HepG2 (cell line): ENCODE measurements around the gene TIMM9. TPM values are rescaled to one million over a fixed set of nuclear protein-coding genes. Genes with fewer than 3 reads are reported as not detected.

Source experiments
- ATAD3A ChIP-seq: sonication (generic); formaldehyde crosslinking; IDR thresholded peaks from 2 replicates; pipeline ENCODE4 v1.4.0; 2020; ENCODE audit warnings: missing genetic modification reagents
- BHLHE40 ChIP-seq: IDR thresholded peaks from 2 replicates; pipeline ENCODE4 v1.6.1; 2011; ENCODE audit warnings: low read length, improper control_type of control experiment
- BRD4 ChIP-seq: sonication (generic); formaldehyde crosslinking; IDR thresholded peaks from 2 replicates; pipeline ENCODE4 v1.4.0; 2020; ENCODE audit warnings: missing genetic modification reagents
- CENPT ChIP-seq: sonication (generic); formaldehyde crosslinking; IDR thresholded peaks from 2 replicates; pipeline ENCODE4 v1.8.0; 2022; ENCODE audit warnings: low read depth, mild to moderate bottlenecking, moderate library complexity, missing genetic modification reagents
- FOXA3 ChIP-seq: IDR thresholded peaks from 2 replicates; pipeline ENCODE4 v1.6.1; 2016; ENCODE audit warnings: missing genetic modification reagents, missing compliant biosample characterization
- HES4 ChIP-seq: sonication (generic); formaldehyde crosslinking; IDR thresholded peaks from 2 replicates; pipeline ENCODE4 v1.9.0; 2021; ENCODE audit warnings: mild to moderate bottlenecking, missing genetic modification reagents, borderline replicate concordance
- HOXA9 ChIP-seq: sonication (generic); formaldehyde crosslinking; IDR thresholded peaks from 2 replicates; pipeline ENCODE4 v1.8.1; 2022; ENCODE audit warnings: missing genetic modification reagents, mild to moderate bottlenecking, moderate library complexity, borderline replicate concordance
- NFIC ChIP-seq: IDR thresholded peaks from 2 replicates; pipeline ENCODE4 v1.6.1; 2012; ENCODE audit warnings: mild to moderate bottlenecking, low read length, inconsistent platforms
- PHF21A ChIP-seq: sonication (generic); formaldehyde crosslinking; IDR thresholded peaks from 2 replicates; pipeline ENCODE4 v1.5.0; 2020; ENCODE audit warnings: mild to moderate bottlenecking, missing genetic modification reagents
- RAD21 ChIP-seq: fragments of 450-650 bp; formaldehyde crosslinking; IDR thresholded peaks from 2 replicates; pipeline ENCODE4 v1.5.0; 2020; ENCODE audit warnings: mild to moderate bottlenecking
- RFXANK ChIP-seq: IDR thresholded peaks from 2 replicates; pipeline ENCODE4 v1.6.1; 2016
- RXRA ChIP-seq: sonication (generic); formaldehyde crosslinking; IDR thresholded peaks from 2 replicates; pipeline ENCODE4 v1.5.1; 2020; ENCODE audit warnings: missing genetic modification reagents
- SALL1 ChIP-seq: sonication (generic); formaldehyde crosslinking; IDR thresholded peaks from 2 replicates; pipeline ENCODE4 v1.8.0; 2022; ENCODE audit warnings: mild to moderate bottlenecking, missing genetic modification reagents
- TOPORS ChIP-seq: sonication (generic); formaldehyde crosslinking; IDR thresholded peaks from 2 replicates; pipeline ENCODE4 v1.8.0; 2023; ENCODE audit warnings: mild to moderate bottlenecking, missing genetic modification reagents
- U2AF1 ChIP-seq: fragments of 200-400 bp; formaldehyde crosslinking; optimal IDR thresholded peaks from 2 replicates; pipeline ENCODE3; 2017; ENCODE audit warnings: mild to moderate bottlenecking, low read depth, low read length
- ZNF326 ChIP-seq: sonication (generic); formaldehyde crosslinking; IDR thresholded peaks from 2 replicates; pipeline ENCODE4 v1.4.0; 2020; ENCODE audit warnings: missing genetic modification reagents, borderline replicate concordance
- ZNF557 ChIP-seq: sonication (generic); formaldehyde crosslinking; IDR thresholded peaks from 2 replicates; pipeline ENCODE4 v1.4.0; 2020; ENCODE audit warnings: missing genetic modification reagents
- ZNF567 ChIP-seq: sonication (generic); formaldehyde crosslinking; IDR thresholded peaks from 2 replicates; pipeline ENCODE4 v1.8.1; 2023; ENCODE audit warnings: mild to moderate bottlenecking, missing genetic modification reagents, borderline replicate concordance
- ZNF598 ChIP-seq: sonication (generic); formaldehyde crosslinking; IDR thresholded peaks from 2 replicates; pipeline ENCODE4 v1.5.1; 2020; ENCODE audit warnings: mild to moderate bottlenecking, missing genetic modification reagents, borderline replicate concordance
- ZNF790 ChIP-seq: sonication (generic); formaldehyde crosslinking; IDR thresholded peaks from 2 replicates; pipeline ENCODE4 v1.8.0; 2022; ENCODE audit warnings: missing genetic modification reagents, mild to moderate bottlenecking, borderline replicate concordance
- polyA plus RNA-seq, 8 experiments: library from polyadenylated mRNA; depleted of rRNA in 3 of 8; stranded (reverse) in 7 of 8; unstranded in 1 of 8; fragments of >200 nt; fragmentation: Illumina TruSeq in 4 of 8; extraction: Trizol in 4 of 8; gene quantifications; 2 replicates each; pipeline versions ENCODE4 v1.2.1 to v1.2.3, GENCODE V29; 2011 to 2016; ENCODE audit warnings: low read depth in 4 of 8, missing spikeins in 1 of 8, mixed read lengths in 1 of 8; ENCODE audit not compliant: insufficient read depth in 1 of 8
- total RNA-seq, 5 experiments: library from RNA; depleted of rRNA; stranded (reverse); fragments of >200 nt; fragmentation: Illumina TruSeq; extraction: Trizol; gene quantifications; 2 replicates each; pipeline ENCODE4 v1.2.3, GENCODE V29; 2016; ENCODE audit warnings: low read depth in 1 of 5
- TF ChIP-seq, protein P1 (sequence below): sonication (generic); formaldehyde crosslinking; IDR thresholded peaks from 2 replicates; pipeline ENCODE4 v1.8.0; 2022; ENCODE audit warnings: missing genetic modification reagents, mild to moderate bottlenecking, moderate library complexity, borderline replicate concordance
- TF ChIP-seq, protein P2 (sequence below): sonication (generic); formaldehyde crosslinking; IDR thresholded peaks from 2 replicates; pipeline ENCODE4 v1.4.0; 2020; ENCODE audit warnings: missing genetic modification reagents
- TF ChIP-seq, protein P3 (sequence below): sonication (generic); formaldehyde crosslinking; IDR thresholded peaks from 2 replicates; pipeline ENCODE4 v1.8.0; 2022; ENCODE audit warnings: mild to moderate bottlenecking, missing genetic modification reagents, moderate library complexity
- TF ChIP-seq, protein P4 (sequence below): IDR thresholded peaks from 2 replicates; pipeline ENCODE4 v1.6.1; 2012; ENCODE audit warnings: low read depth, low read length, improper control_type of control experiment
- TF ChIP-seq, protein P5 (sequence below): sonication (generic); formaldehyde crosslinking; IDR thresholded peaks from 2 replicates; pipeline ENCODE4 v1.4.0; 2020; ENCODE audit warnings: missing genetic modification reagents

The TIMM9 gene
- total and polyA plus RNA-seq, 2 of the 13 experiments (the other 11 are each of a cell fraction or from before 2014, with no cell fraction given), result 30.5 to 42.5 TPM

DNA sequence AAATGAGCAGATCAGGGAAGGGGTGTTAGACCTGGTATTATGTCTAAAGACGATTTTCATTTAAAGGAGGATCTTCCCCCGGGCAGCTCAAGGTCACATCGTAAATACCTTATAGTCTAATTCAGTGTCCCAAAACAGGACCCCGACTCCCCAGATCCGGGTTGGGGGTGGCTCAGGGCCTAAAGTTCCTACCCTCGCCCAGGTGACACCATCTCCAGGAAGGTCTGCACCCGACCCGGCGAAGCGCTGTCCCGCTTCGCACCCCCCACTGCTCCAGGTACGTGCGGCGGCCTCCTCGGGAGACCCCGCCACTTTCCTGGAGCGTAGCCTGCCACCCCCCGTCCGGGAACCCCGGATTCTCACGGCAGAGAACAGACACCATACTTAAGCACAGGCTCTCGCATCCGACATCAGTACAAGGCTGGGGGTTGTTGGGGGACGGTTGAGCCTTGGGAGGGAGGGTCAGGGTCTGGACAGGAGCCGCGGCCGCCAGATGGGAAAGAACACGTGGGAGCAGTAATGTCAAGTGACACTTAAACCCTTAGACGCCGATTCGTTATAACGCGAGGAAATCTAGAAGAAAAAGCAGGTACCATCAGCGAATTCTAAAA, 556 bp downstream of the TIMM9 start (continued):
- TF ChIP-seq, protein P1, sequence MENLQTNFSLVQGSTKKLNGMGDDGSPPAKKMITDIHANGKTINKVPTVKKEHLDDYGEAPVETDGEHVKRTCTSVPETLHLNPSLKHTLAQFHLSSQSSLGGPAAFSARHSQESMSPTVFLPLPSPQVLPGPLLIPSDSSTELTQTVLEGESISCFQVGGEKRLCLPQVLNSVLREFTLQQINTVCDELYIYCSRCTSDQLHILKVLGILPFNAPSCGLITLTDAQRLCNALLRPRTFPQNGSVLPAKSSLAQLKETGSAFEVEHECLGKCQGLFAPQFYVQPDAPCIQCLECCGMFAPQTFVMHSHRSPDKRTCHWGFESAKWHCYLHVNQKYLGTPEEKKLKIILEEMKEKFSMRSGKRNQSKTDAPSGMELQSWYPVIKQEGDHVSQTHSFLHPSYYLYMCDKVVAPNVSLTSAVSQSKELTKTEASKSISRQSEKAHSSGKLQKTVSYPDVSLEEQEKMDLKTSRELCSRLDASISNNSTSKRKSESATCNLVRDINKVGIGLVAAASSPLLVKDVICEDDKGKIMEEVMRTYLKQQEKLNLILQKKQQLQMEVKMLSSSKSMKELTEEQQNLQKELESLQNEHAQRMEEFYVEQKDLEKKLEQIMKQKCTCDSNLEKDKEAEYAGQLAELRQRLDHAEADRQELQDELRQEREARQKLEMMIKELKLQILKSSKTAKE (CRISPR knock-in tag), result no peak
- TF ChIP-seq ZNF567 (CRISPR knock-in tag) (no peak), PHF21A (no peak), ATAD3A (CRISPR knock-in tag) (no peak), BHLHE40 (no peak), BRD4 (CRISPR knock-in tag) (no peak; the same call in 1 of the 2 replicates), HES4 (peak; percentile 66), NFIC (peak; percentile 16; the same call in 1 of the 2 replicates), ZNF557 (no peak), U2AF1 (no peak), CENPT (CRISPR knock-in tag) (no peak), TOPORS (CRISPR knock-in tag) (0 out of 2 replicates have a peak, but pooled peaks have one; percentile 62), SALL1 (CRISPR knock-in tag) (peak; percentile 81), FOXA3 (CRISPR knock-in tag) (no peak), RFXANK (CRISPR knock-in tag) (no peak), ZNF790 (CRISPR knock-in tag) (0 out of 2 replicates have a peak, but pooled peaks have one; percentile 27), RAD21 (no peak), RXRA (CRISPR knock-in tag) (no peak; the same call in 1 of the 2 replicates), HOXA9 (CRISPR knock-in tag) (no peak), ZNF598 (no peak), ZNF326 (no peak)
- TF ChIP-seq, protein P2, sequence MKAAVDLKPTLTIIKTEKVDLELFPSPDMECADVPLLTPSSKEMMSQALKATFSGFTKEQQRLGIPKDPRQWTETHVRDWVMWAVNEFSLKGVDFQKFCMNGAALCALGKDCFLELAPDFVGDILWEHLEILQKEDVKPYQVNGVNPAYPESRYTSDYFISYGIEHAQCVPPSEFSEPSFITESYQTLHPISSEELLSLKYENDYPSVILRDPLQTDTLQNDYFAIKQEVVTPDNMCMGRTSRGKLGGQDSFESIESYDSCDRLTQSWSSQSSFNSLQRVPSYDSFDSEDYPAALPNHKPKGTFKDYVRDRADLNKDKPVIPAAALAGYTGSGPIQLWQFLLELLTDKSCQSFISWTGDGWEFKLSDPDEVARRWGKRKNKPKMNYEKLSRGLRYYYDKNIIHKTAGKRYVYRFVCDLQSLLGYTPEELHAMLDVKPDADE (CRISPR knock-in tag), result peak; percentile 74; the same call in 1 of the 2 replicates
- TF ChIP-seq, protein P3, sequence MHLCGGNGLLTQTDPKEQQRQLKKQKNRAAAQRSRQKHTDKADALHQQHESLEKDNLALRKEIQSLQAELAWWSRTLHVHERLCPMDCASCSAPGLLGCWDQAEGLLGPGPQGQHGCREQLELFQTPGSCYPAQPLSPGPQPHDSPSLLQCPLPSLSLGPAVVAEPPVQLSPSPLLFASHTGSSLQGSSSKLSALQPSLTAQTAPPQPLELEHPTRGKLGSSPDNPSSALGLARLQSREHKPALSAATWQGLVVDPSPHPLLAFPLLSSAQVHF (CRISPR knock-in tag), result no peak
- TF ChIP-seq, protein P4, sequence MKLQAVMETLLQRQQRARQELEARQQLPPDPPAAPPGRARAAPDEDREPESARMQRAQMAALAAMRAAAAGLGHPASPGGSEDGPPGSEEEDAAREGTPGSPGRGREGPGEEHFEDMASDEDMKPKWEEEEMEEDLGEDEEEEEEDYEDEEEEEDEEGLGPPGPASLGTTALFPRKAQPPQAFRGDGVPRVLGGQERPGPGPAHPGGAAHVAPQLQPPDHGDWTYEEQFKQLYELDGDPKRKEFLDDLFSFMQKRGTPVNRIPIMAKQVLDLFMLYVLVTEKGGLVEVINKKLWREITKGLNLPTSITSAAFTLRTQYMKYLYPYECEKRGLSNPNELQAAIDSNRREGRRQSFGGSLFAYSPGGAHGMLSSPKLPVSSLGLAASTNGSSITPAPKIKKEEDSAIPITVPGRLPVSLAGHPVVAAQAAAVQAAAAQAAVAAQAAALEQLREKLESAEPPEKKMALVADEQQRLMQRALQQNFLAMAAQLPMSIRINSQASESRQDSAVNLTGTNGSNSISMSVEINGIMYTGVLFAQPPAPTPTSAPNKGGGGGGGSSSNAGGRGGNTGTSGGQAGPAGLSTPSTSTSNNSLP, result no peak
- TF ChIP-seq, protein P5, sequence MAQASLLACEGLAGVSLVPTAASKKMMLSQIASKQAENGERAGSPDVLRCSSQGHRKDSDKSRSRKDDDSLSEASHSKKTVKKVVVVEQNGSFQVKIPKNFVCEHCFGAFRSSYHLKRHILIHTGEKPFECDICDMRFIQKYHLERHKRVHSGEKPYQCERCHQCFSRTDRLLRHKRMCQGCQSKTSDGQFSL, result peak; percentile 97
